SK-N-SH (cell line): ENCODE results near the gene BRI3.

ENCODE experiments used
- EZH2phosphoT487 ChIP-seq: fragments of 200-600 bp; sonication (generic); IDR thresholded peaks from 2 replicates; pipeline ENCODE4 v1.6.1; 2017; ENCODE audit warnings: low read depth, mixed run types, mild to moderate bottlenecking, antibody characterized with exemption, moderate library complexity, borderline replicate concordance
- TAF1 ChIP-seq: IDR thresholded peaks from 2 replicates; pipeline ENCODE4 v1.6.1; 2012; ENCODE audit warnings: low read depth, mild to moderate bottlenecking, low read length, moderate library complexity, borderline replicate concordance
- TF ChIP-seq, protein P1 (sequence below): fragments of 200-600 bp; sonication (generic); IDR thresholded peaks from 2 replicates; pipeline ENCODE4 v1.6.1; 2017; ENCODE audit warnings: antibody characterized with exemption, mild to moderate bottlenecking, moderate library complexity

- TF ChIP-seq, protein P1, sequence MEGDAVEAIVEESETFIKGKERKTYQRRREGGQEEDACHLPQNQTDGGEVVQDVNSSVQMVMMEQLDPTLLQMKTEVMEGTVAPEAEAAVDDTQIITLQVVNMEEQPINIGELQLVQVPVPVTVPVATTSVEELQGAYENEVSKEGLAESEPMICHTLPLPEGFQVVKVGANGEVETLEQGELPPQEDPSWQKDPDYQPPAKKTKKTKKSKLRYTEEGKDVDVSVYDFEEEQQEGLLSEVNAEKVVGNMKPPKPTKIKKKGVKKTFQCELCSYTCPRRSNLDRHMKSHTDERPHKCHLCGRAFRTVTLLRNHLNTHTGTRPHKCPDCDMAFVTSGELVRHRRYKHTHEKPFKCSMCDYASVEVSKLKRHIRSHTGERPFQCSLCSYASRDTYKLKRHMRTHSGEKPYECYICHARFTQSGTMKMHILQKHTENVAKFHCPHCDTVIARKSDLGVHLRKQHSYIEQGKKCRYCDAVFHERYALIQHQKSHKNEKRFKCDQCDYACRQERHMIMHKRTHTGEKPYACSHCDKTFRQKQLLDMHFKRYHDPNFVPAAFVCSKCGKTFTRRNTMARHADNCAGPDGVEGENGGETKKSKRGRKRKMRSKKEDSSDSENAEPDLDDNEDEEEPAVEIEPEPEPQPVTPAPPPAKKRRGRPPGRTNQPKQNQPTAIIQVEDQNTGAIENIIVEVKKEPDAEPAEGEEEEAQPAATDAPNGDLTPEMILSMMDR: no peak
- TF ChIP-seq TAF1 (no peak), EZH2phosphoT487 (no peak)
These were observed 22.4 kb downstream of the BRI3 start for GRCh38 chr7:98303906-98304305.
